Measurements from ENCODE around the gene MYH16. TPM values are rescaled to one million over a fixed set of nuclear protein-coding genes. Genes with fewer than 3 reads are reported as not detected.
"Not testable (repeated sequence)": the region's sequence is repeated elsewhere in the genome, so short reads cannot be mapped to it uniquely, and the experiment has no call there.

MYH16 gene
- total RNA-seq, 1 experiment from 2014 or later = 0.57 TPM

- H4K20me1 ChIP-seq (ENCODE audit: insufficient read depth); RAD21 ChIA-PET (ENCODE audit: low non-redundant PET in 1 of 2, low total read pairs in 2 of 2, uncharacterized antibody in 2 of 2, unreplicated experiment in 2 of 2); CTCF ChIA-PET; H3K79me2 ChIP-seq (ENCODE audit: insufficient read depth, low read length); H3K9me2 ChIP-seq (ENCODE audit: insufficient read depth); H3K9me3 ChIP-seq (ENCODE audit: control insufficient read depth in 1 of 2, insufficient read depth in 1 of 2, low read depth in 1 of 2, low read length in 2 of 2); POLR2A ChIA-PET; BruUV-seq (replicated peaks); H3K27me3 ChIP-seq (ENCODE audit: insufficient read depth, low read length); H3K36me3 ChIP-seq (ENCODE audit: control insufficient read depth in 1 of 2, insufficient read depth in 2 of 2, low read length in 2 of 2); intact Hi-C loops (cut with micrococcal nuclease): not testable (repeated sequence)
- Histone ChIP-seq H3K4me1 (ENCODE audit: control insufficient read depth in 1 of 2, insufficient read depth in 2 of 2, low read length in 2 of 2) (peaks cover 14 to 21% of the 10 kb centered on the region in 2 experiments), H3K4me3 (replicated peaks in 1 of 2; ENCODE audit: low read depth in 1 of 2, low read length in 2 of 2) (peak overlapping the region; percentile 8 to 17; a peak in 2 of 4 replicates), H3K4me2 (ENCODE audit: low read length) (peak overlapping the region; percentile 62), H2AFZ (ENCODE audit: low read depth, low read length, poor library complexity, severe bottlenecking) (peak overlapping the region; percentile 83), H3K9ac (ENCODE audit: low read length) (peak overlapping the region; percentile 35; the same call in 1 of the 2 replicates), H3K27ac (ENCODE audit: low read depth, low read length) (peak overlapping the region; percentile 38)
- DNase-seq (ENCODE audit: low read depth, low spot score) (peak; percentile 37), ATAC-seq (peak; percentile 64)
- TF ChIP-seq SP1 (IDR thresholded peaks at IDR 0.05; ENCODE audit: low read depth) (peak; percentile 44; the same call in 1 of the 2 replicates), FOSL1 (IDR thresholded peaks at IDR 0.05; ENCODE audit: low read depth) (peak; percentile 83), MAX (IDR thresholded peaks at IDR 0.05) (peak; percentile 26; the same call in 1 of the 2 replicates), JUND (IDR thresholded peaks at IDR 0.05) (peak; percentile 72), CEBPB (IDR thresholded peaks at IDR 0.05; ENCODE audit: low read depth) (peak; percentile 87), YY1 (IDR thresholded peaks at IDR 0.05; ENCODE audit: extremely low read depth, insufficient replicate concordance, low read depth, low read length) (peak; percentile 31)
Measured at GRCh38 chr7:99224263-99224898, 48.3 kb upstream of the MYH16 start.

- Histone ChIP-seq H2AFZ (ENCODE audit: low read depth, low read length, poor library complexity, severe bottlenecking) (peak overlapping the region; percentile 83), H3K4me2 (ENCODE audit: low read length) (peak overlapping the region; percentile 62), H3K36me3 (ENCODE audit: control insufficient read depth in 1 of 2, insufficient read depth in 2 of 2, low read length in 2 of 2) (no peaks in the 10 kb centered on the region), H3K27me3 (ENCODE audit: insufficient read depth, low read length) (no peaks in the 10 kb centered on the region), H3K27ac (ENCODE audit: low read depth, low read length) (peak overlapping the region; percentile 38), H3K4me3 (replicated peaks in 1 of 2; ENCODE audit: low read depth in 1 of 2, low read length in 2 of 2) (peak overlapping the region in 1 of 2 experiments; percentile 8; a peak in 1 of 4 replicates), H3K9me3 (ENCODE audit: control insufficient read depth in 1 of 2, insufficient read depth in 1 of 2, low read depth in 1 of 2, low read length in 2 of 2) (no peaks in the 10 kb centered on the region), H3K9ac (ENCODE audit: low read length) (peak overlapping the region; percentile 35; the same call in 1 of the 2 replicates), H3K4me1 (ENCODE audit: control insufficient read depth in 1 of 2, insufficient read depth in 2 of 2, low read length in 2 of 2) (peaks cover 17 to 26% of the 10 kb centered on the region in 2 experiments), H3K9me2 (ENCODE audit: insufficient read depth) (no peaks in the 10 kb centered on the region), H4K20me1 (ENCODE audit: insufficient read depth) (no peaks in the 10 kb centered on the region), H3K79me2 (ENCODE audit: insufficient read depth, low read length) (no peaks in the 10 kb centered on the region)
- ATAC-seq (no peak), DNase-seq (ENCODE audit: low read depth, low spot score) (no peak)
- TF ChIP-seq, protein P1, sequence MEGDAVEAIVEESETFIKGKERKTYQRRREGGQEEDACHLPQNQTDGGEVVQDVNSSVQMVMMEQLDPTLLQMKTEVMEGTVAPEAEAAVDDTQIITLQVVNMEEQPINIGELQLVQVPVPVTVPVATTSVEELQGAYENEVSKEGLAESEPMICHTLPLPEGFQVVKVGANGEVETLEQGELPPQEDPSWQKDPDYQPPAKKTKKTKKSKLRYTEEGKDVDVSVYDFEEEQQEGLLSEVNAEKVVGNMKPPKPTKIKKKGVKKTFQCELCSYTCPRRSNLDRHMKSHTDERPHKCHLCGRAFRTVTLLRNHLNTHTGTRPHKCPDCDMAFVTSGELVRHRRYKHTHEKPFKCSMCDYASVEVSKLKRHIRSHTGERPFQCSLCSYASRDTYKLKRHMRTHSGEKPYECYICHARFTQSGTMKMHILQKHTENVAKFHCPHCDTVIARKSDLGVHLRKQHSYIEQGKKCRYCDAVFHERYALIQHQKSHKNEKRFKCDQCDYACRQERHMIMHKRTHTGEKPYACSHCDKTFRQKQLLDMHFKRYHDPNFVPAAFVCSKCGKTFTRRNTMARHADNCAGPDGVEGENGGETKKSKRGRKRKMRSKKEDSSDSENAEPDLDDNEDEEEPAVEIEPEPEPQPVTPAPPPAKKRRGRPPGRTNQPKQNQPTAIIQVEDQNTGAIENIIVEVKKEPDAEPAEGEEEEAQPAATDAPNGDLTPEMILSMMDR (IDR thresholded peaks at IDR 0.05 in 2 of 3, conservative IDR thresholded peaks at IDR 0.05 in 1 of 3; ENCODE audit: borderline replicate concordance in 1 of 3, insufficient read depth in 1 of 3, low read depth in 2 of 3, low read length in 2 of 3) = no peak
- TF ChIP-seq TCF7L2 (IDR thresholded peaks at IDR 0.05; ENCODE audit: borderline replicate concordance, extremely low read depth, insufficient read depth, insufficient read length) (no peak), RAD21 (IDR thresholded peaks at IDR 0.05; ENCODE audit: low read depth) (no peak), SRF (IDR thresholded peaks at IDR 0.05; ENCODE audit: low read depth) (no peak), EZH2phosphoT487 (IDR thresholded peaks at IDR 0.05; ENCODE audit: borderline replicate concordance) (no peak), POLR2AphosphoS5 (IDR thresholded peaks at IDR 0.05; ENCODE audit: low read depth, low read length) (no peak), CBX3 (IDR thresholded peaks at IDR 0.05; ENCODE audit: low read depth) (no peak)
- TF ChIP-seq, protein P2, sequence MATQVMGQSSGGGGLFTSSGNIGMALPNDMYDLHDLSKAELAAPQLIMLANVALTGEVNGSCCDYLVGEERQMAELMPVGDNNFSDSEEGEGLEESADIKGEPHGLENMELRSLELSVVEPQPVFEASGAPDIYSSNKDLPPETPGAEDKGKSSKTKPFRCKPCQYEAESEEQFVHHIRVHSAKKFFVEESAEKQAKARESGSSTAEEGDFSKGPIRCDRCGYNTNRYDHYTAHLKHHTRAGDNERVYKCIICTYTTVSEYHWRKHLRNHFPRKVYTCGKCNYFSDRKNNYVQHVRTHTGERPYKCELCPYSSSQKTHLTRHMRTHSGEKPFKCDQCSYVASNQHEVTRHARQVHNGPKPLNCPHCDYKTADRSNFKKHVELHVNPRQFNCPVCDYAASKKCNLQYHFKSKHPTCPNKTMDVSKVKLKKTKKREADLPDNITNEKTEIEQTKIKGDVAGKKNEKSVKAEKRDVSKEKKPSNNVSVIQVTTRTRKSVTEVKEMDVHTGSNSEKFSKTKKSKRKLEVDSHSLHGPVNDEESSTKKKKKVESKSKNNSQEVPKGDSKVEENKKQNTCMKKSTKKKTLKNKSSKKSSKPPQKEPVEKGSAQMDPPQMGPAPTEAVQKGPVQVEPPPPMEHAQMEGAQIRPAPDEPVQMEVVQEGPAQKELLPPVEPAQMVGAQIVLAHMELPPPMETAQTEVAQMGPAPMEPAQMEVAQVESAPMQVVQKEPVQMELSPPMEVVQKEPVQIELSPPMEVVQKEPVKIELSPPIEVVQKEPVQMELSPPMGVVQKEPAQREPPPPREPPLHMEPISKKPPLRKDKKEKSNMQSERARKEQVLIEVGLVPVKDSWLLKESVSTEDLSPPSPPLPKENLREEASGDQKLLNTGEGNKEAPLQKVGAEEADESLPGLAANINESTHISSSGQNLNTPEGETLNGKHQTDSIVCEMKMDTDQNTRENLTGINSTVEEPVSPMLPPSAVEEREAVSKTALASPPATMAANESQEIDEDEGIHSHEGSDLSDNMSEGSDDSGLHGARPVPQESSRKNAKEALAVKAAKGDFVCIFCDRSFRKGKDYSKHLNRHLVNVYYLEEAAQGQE (IDR thresholded peaks at IDR 0.05; ENCODE audit: low read depth) = no peak
- ChIA-PET RAD21 (ENCODE audit: low non-redundant PET in 1 of 2, low total read pairs in 2 of 2, uncharacterized antibody in 2 of 2, unreplicated experiment in 2 of 2) (no interaction called here), POLR2A (no interaction called here), CTCF (no interaction called here)
- intact Hi-C loops (cut with micrococcal nuclease) = no loop called here
- no TSS peak for BruUV-seq (replicated peaks)
Measured at GRCh38 chr7:99224899-99225265, 47.8 kb upstream of the MYH16 start.

All from HCT116 (cell line).